Stimulated activated CD8-positive, alpha-beta memory T cell treated with anti-CD3 and anti-CD28 coated beads, Interleukin-2, amount 100 ng/mL, for 48 hours (primary cell): ENCODE results near the gene SALL4.
"Not testable (repeated sequence)": the region's sequence is repeated elsewhere in the genome, so short reads cannot be mapped to it uniquely, and the experiment has no call there.

Experiments used
- DNase-seq, 2 donors: peaks; one replicate each; pipeline ENCODE4 v3.0.0-alpha.2; 2020; ENCODE audit warnings: low read depth in 2 of 2

Gene SALL4

DNA sequence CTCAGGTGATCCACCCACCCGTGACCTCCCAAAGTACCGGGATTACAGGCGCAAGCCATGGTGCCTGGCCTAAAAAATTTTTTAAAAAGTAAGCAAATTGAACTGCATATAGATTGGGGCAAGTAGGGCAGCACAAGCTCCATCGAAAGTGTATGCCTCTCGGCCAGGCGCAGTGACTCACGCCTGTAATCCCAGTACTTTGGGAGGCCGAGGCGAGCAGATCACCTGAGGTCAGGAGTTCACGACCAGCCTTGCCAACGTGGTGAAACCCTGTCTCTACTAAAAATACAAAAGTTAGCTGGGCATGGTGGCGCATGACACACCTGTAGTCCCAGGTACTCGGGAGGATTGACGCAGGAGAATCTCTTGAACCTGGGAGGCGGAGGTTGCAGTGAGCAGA lies 64.1 kb downstream of the SALL4 start:
- not testable (repeated sequence) for DNase-seq

DNA sequence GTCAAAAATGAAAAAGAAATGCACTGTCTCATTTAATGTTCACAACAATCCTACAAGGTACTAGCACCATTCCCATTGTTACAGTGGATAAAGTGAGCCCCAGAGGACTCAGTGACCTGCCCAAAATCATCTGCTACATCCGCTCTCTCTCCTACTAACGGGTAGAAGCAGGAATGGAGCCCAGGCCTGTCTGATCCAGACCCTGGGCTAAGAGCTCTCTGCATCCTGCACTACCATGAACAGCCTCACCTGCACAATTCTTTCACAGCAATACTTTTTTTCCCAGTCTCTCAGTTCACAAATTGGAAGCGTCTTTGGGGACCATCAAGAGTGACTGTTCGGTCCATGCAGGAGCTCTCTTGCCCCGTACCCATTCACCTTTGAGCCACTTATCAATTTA lies 65.4 kb downstream of the SALL4 start:
- no peak for DNase-seq

DNA sequence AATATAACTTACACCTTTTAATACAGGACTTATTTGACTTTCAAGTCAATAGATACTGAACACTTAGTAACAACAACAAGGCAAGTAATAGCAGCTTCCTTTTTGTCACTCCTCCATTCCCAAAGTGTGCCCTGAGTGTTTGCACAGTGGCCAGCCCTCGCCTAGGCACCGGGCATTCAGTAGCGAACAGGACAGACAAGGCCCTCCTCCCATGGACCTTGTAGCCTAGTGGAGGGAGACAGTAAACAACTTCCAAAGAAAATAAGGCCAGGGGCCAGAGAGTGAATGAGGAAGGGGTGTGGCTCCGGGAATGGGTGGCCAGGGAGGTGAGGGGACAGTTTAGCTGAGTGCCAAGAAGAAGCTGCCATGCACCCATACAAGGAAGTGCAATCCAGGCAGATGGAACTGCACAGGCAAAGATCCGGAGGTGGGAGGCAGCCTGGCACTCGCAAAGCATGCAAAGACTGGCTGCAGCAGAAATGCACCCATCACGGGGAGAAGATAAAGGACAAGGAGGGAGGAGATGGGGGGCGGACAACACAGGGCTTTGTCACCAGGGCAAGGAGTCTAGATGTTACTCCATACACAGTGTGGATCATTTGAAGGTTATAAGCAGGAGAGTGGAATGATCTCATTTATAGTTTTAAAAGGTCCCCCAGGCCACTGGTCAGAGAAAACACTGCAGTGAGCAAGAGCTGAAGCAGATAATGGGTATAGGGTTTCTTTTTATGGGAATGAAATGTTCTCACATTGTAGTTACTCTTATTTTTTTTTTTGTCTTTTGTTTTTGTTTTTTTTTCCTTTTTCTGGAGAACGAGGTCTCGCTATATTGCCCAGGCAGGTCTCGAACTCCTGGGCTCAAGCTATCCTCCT lies 66.4 kb downstream of the SALL4 start:
- no peak for DNase-seq

DNA sequence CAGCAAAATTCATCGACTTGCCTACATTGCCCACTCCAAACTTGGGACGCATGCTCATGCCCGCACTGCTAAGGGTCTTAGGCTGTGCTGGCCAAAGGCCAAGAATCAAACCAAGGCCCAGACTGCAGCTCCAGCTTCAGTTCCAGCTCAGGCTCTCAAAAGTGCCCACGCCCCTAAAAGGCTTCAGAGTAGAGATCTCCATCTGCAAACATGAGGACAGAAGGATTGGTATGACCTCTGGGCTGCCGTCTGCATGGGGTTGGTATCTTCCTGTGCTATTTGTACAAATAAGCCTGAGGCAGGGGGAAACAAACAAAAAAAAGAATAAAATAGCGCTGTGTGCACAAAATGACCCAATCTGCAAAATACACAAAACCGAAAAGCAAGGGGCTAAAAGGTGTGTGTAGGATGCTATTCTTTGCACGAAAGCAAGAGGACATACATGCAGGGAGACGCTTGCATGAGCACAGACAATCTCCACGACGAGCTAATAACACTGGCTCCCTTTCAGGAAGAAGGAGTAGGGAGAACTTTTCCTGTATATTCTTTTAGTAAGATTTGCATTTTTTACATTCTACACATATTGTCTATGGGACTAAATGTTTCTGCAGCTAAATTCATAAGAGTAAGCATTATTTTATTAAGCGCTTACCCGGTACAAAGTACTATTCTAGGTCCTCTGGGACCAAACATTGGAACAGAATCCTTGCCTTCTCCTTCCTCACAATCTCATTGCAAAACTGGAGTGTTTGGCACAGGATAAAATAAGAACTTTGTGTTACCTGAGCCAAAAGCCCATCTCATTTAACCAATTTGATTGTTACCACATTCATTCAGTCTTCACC lies 67.2 kb downstream of the SALL4 start:
- no peak for DNase-seq

DNA sequence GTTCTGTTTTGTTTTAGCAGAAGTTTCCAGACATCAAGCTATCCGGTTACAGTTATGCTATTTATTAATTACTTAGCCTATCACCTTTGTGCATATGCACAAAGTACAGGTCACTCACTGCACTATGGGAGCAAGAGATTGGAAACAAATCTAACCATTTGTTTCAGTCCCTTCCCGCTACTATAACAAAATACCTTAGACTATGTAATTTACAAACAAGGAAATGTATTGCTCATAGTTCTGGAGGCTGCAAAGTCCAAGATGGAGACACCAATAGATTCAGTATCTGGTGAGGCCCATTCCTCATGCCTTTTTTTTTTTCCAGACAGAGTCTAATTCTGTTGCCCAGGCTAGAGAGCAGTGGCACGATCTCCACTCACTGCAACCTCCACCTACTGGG lies 69.3 kb downstream of the SALL4 start:
- no peak for DNase-seq
